CD4-positive, alpha-beta T cell treated with Interleukin-2 at 100 ng/mL for 4 hours (primary cell): ENCODE measurements around the gene S100A8.
"Not testable (repeated sequence)": the region's sequence is repeated elsewhere in the genome, so short reads cannot be mapped to it uniquely, and the experiment has no call there.

Experiments used
- DNase-seq: peaks from one replicate; pipeline ENCODE4 v3.0.0-alpha.2; 2020; ENCODE audit warnings: low spot score

S100A8 gene

GRCh38 chr1:153390938-153391710 is at the start of gene S100A8:
Gene S100A8 (minus strand): TSS chr1:153391073. CDS start chr1:153390535, 538 bp downstream.
- DNase-seq = no peak

- no peak for DNase-seq
Measured at GRCh38 chr1:153439273-153439672, 48.4 kb upstream of the S100A8 start.

DNA sequence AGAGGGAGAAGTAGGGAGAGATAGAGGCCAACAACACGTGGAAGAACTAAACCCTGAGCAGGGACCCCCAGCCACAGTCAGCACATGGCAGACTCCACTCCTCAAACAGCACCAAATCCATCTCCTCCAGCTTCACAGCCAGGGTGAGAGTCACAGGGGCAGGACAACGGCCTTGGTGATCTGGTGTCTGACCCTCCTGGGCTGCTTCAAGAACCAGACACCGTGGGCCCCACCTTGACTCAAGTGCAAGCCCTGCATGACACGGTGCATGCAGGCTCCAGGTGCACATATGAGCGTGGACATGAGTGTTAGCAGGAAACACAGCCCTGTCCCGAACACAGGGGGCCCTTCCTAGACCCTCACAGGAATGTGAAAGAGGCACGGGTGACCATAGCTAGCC is 47.7 kb upstream of the S100A8 start:
- no peak for DNase-seq

- DNase-seq = no peak
Measured at GRCh38 chr1:153437236-153437635, 46.4 kb upstream of the S100A8 start.

- DNase-seq = no peak
Measured at GRCh38 chr1:153434746-153435455, 44.0 kb upstream of the S100A8 start.

DNA sequence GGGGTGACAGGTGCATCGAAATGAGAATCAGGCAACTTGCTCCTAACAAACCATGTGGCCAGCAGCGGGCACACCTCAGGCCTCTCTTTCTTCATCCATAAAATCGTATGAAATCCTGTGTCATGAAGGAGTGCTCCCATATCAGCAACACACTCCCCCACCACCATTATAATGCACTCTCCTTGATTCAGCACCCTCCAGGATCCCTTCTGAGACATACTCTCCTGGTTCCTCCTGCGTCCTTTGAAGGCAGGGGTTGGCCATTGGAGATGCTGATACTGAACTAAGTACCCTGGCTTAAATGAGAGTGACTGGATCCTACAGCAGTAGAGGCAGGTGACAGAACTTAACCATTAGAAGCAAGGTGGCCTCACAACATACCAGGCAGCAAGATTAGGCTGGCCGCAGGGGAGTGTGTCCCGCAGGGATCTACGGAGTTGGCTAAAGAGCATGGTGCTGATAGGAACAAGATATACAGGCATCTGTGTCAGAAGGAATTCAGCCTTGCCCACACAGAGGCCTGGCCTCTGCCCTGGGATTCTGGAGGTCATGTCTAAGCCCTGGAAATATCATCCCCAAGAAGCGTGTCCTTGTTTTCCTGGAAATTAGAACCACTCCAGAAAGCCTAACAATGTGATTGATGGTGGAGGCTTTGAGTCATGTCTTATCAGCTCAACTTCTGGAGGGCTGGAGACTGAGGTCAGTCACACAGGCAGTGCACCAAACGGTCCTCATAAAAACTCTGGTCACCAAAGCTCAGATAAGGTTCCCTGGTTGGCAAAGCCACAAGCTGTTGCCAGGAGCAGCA is 42.2 kb upstream of the S100A8 start:
- DNase-seq = no peak

- no peak for DNase-seq
Measured at GRCh38 chr1:153431928-153432327, 41.1 kb upstream of the S100A8 start.

- DNase-seq = no peak
Measured at GRCh38 chr1:153431427-153431826, 40.6 kb upstream of the S100A8 start.

- DNase-seq = no peak
Measured at GRCh38 chr1:153431002-153431401, 40.1 kb upstream of the S100A8 start.

DNA sequence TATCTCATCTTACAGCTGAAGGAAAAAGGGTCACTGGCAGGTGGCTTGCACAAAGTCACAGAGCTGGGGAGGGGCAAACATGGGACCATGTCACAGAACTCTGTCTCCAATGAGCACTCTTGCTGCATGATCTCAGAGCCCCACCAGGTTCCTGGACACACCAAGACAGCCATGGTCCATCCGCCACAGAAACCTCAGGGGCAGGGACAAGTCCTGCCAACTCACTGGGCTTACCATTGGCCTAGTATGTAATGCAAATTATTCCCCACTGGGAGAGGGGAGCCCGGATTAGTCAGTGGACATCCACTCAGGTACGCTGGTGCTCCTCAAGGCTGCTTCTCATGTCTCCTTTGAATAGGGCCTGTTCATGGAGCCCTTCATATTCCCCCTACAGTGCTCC is 39.7 kb upstream of the S100A8 start:
- no peak for DNase-seq

GRCh38 chr1:153430166-153430553 is 39.3 kb upstream of the S100A8 start:
- no peak for DNase-seq

- no peak for DNase-seq
Measured at GRCh38 chr1:153429266-153430165, 38.6 kb upstream of the S100A8 start.

DNA sequence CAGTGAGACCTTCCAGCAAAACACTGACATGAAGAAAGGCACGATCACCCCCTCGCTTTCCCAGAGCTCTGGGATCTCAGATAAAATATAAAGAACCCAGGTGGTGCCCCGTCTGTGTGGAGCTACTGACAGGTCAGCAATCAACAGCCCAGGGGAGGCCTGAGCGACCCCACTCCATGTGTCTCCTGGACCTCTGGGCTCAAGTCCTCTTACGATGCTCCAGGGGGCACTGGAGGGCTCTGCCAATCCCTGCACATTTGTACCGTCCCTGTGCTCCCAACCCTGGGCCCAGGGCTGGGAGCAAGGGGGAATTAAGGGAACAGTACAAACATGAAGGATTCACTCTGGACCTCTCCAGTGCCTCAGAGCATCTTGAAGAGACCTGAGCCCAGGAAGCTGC is 37.9 kb upstream of the S100A8 start:
- no peak for DNase-seq

DNA sequence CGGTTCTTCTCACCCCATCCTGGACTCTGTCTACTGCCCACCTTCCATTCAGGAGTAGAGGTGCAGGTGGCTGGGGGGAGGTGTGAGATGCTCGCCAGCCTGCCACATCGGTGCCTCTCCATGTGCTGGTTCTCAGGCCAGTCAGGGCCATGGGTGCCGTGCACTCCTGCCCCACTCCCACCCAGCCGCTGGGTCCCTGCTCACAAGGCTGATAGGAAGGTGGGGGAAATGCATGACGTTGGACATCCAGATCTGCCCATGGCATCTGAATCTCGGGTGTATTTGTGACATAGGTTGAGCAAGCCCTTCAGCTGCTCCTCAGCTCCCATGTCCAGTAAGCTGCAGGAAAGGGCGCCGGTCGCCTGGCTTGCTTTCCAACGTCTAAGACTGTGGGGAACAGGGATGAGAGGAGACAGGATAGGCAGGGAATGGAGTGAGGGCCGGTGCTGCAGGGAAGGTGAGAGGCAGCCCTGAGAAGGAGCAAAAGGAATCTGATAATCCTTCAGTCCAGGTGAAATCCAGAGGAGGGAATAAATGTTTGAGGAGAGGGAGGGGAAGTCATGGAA is 37.3 kb upstream of the S100A8 start:
- DNase-seq = no peak

- no peak for DNase-seq
Measured at GRCh38 chr1:153426809-153427208, 35.9 kb upstream of the S100A8 start.

GRCh38 chr1:153422450-153423068 is 31.7 kb upstream of the S100A8 start:
- peak; percentile 55 for DNase-seq

DNA sequence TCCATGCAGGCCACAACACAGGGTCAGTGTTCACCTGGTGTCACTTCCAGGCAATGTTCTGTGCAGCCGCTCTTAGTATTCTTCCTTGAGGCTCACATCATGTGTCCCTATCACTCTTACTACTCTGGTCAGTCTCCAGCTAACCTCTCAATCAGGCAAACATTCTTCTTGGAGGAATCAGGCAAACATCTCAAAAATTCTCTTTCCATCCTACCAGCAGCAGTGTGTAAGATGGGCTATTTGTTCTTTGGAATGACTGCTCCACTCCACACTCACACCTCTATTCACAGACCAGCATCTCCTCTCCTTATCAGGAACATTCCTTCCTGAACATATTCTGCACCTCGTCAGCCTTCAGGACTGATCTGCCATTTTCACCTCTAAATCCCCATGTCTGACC is 29.4 kb upstream of the S100A8 start:
- DNase-seq = no peak

DNA sequence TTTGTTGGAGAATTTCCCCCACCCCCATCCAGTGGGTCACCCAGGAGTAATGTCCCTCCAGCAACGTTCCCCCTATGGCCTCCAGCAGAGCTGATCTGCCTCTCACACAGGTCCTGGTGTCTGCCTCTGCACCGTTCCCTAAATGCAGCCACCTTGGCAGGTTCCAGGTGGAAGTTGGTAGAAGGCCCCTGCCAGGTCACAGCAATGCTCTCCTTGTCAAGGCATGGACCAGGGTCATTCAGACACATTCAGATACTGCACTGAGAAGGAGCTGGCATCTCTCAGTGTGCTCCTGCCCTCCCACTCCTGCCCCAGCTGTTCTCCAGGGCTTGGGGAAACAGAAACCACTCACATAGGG is 28.5 kb upstream of the S100A8 start:
- DNase-seq = not testable (repeated sequence)

DNA sequence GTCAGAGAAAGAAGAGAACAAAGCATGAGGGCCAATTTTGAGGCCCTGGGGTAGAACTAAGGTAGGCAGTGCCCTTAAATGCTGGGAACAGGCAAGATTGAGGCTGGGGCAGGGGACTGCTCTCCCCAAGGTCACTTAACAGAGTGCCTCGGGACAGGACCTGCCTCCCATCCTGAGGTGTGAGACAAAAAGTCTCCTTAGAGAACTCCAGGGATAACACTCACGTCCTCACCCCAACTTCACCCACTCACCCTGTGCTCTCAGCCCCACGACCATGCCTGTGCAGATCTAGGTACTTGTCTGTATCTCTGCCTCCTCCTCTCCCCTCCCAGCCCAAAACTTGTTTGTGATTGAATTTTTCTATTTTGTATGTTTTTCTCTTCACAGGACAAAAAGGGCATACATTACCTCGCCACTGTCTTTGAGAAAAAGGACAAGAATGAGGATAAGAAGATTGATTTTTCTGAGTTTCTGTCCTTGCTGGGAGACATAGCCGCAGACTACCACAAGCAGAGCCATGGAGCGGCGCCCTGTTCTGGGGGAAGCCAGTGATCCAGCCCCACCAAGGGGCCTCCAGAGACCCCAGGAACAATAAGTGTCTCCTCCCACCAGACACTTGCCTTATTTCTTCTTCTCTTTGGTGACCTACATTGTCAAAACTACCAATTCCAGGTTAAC is 28.0 kb upstream of the S100A8 start:
- not testable (repeated sequence) for DNase-seq

DNA sequence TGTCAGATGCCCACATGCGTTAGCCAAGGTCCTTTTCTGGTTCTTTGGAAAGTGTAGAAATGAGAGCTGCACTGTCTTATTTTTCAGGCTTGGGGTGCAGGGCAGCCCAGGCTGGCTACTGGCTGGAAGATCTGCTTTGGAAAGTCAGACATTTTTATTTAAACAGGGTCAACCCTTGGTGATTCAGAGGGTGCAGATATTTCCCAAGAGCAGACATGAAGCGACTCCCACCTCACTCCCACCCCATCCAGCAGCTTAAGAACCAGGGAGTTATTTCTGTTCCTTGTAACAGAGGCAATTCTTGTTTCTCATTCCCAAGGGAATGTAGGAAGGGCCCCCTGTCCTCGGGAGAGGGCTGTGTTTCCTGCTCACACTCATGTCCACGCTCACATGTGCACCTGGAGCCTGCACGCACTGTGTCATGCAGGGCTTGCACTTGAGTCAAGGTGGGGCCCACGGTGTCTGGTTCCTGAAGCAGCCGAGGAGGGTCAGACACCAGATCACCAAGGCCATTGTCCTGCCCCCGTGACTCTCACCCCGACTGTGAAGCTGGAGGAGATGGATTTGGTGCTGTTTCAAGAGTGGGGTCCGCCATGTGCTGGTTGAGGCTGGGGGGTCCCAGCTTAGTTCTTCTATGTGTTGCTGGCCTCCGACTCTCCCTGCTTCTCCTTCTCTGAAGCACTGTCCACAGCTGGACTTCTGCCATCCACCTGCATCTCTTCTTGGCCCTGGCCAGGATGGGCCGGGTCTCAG is 26.4 kb upstream of the S100A8 start:
- DNase-seq = no peak
